WERI-Rb-1 (cell line): ENCODE measurements around the gene GAK.

Experiments
- DNase-seq: peaks from one replicate; pipeline ENCODE4 v3.0.0-alpha.2; 2020
- H3K27ac ChIP-seq: fragments of 250-450 bp; sonication (Bioruptor Pico); 2 replicates; pipeline ENCODE4 v1.5.1; 2020; ENCODE audit warnings: mild to moderate bottlenecking, moderate library complexity
- H3K27me3 ChIP-seq: fragments of 250-450 bp; sonication (Bioruptor Pico); 2 replicates; pipeline ENCODE4 v1.5.1; 2021; ENCODE audit warnings: mild to moderate bottlenecking, low read depth, moderate library complexity; ENCODE audit not compliant: insufficient read depth, severe bottlenecking
- H3K36me3 ChIP-seq: fragments of 250-450 bp; sonication (Bioruptor Pico); 2 replicates; pipeline ENCODE4 v1.5.1; 2020; ENCODE audit warnings: mild to moderate bottlenecking, moderate library complexity
- H3K4me3 ChIP-seq: 2 replicates; pipeline ENCODE4 v1.5.1; 2011; ENCODE audit warnings: low read depth, mild to moderate bottlenecking, control low read depth, low read length
- H3K9me3 ChIP-seq: fragments of 250-450 bp; sonication (Bioruptor Pico); 2 replicates; pipeline ENCODE4 v1.5.1; 2021; ENCODE audit warnings: mild to moderate bottlenecking, moderate library complexity; ENCODE audit not compliant: severe bottlenecking
- TF ChIP-seq, protein P1 (sequence below): IDR thresholded peaks from 2 replicates; pipeline ENCODE4 v1.5.1; 2011; ENCODE audit warnings: low read depth, mild to moderate bottlenecking, control low read depth, inconsistent platforms, low read length

The GAK gene

DNA sequence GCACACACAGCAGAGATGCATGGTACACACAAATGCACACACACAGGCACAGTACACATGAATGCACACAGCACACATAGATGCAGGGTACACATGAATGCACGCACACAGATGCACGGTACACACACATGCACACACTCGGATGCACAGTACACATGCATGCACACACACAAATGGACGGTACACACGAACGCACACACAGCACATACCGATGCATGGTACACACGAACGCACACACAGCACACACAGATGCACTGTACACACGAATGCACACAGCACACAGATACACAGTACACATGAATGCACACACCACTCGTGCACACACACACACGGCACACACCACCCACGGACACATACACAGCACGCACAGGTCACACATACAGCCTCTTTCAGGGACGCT is 62.3 kb downstream of the GAK start:
- Histone ChIP-seq H3K27me3 (no peaks in the 10 kb centered on the region), H3K4me3 (no peak overlapping the region), H3K36me3 (peaks cover 60% of the 10 kb centered on the region), H3K9me3 (no peaks in the 10 kb centered on the region), H3K27ac (no peak overlapping the region)
- TF ChIP-seq, protein P1, sequence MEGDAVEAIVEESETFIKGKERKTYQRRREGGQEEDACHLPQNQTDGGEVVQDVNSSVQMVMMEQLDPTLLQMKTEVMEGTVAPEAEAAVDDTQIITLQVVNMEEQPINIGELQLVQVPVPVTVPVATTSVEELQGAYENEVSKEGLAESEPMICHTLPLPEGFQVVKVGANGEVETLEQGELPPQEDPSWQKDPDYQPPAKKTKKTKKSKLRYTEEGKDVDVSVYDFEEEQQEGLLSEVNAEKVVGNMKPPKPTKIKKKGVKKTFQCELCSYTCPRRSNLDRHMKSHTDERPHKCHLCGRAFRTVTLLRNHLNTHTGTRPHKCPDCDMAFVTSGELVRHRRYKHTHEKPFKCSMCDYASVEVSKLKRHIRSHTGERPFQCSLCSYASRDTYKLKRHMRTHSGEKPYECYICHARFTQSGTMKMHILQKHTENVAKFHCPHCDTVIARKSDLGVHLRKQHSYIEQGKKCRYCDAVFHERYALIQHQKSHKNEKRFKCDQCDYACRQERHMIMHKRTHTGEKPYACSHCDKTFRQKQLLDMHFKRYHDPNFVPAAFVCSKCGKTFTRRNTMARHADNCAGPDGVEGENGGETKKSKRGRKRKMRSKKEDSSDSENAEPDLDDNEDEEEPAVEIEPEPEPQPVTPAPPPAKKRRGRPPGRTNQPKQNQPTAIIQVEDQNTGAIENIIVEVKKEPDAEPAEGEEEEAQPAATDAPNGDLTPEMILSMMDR = no peak
- DNase-seq = no peak

DNA sequence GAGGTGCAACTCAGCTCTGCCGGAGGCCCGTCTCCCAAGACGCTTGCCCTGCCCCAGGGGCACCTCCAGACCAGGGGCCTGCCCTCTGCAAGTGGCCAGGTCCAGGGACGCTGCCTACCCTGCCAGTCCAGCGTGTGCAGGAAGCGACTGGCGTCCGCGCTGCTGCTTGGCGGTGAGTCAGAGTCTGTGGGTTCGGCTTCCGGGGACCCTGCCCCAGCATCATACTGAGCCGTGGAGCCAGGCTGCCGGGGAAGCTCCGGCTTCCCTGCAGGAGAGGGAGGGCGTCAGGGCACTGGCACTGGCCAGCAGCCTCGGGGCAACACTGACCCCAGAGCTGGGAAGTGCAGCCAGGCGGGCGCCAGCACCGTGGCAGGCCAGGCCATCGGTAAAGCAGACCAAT is 63.7 kb downstream of the GAK start:
- TF ChIP-seq, protein P1 = no peak
- H3K9me3 ChIP-seq = no peaks in the 10 kb centered on the region
- no peak overlapping the region for H3K27ac ChIP-seq
- DNase-seq = no peak
- no peak overlapping the region for H3K4me3 ChIP-seq
- H3K27me3 ChIP-seq = no peaks in the 10 kb centered on the region
- peaks cover 72% of the 10 kb centered on the region for H3K36me3 ChIP-seq

DNA sequence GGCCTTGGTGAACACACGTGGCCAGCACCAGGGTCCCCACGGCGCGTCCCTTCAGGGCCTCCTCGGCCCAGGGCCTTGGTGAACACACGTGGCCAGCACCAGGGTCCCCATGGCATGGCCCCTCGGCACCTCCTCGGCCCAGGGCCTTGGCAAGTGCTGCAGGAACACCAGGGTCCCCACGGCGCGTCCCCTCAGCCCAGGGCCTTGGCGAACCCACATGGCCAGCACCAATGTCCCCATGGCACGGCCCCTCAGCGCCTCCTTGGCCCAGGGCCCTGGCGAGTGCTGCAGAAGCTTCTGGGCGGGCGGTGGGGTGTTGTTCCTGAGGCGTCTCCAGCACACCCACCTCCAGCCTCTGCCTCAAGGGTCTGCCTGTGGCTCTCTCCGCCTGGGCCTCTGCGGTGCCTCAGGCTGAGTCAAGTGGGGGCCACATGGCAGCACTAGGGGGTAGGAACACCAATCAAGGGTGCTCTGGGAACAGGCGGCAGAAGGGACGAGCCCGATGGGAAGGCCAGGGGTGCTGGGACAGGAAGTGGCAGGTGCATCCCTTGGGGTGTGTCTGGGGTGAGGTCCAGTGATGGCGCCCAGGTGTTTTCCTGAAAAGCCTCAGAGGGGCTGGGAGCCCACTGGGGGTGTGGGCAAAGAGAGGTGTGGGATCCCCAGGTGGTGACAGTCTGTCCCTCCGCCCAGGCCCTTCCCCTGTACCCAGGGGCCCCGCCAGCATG is 64.4 kb downstream of the GAK start:
- H3K27ac ChIP-seq = no peak overlapping the region
- H3K27me3 ChIP-seq = no peaks in the 10 kb centered on the region
- TF ChIP-seq, protein P1 = no peak
- no peak for DNase-seq
- H3K4me3 ChIP-seq = no peak overlapping the region
- H3K9me3 ChIP-seq = peaks cover 4% of the 10 kb centered on the region
- H3K36me3 ChIP-seq = peaks cover 79% of the 10 kb centered on the region

DNA sequence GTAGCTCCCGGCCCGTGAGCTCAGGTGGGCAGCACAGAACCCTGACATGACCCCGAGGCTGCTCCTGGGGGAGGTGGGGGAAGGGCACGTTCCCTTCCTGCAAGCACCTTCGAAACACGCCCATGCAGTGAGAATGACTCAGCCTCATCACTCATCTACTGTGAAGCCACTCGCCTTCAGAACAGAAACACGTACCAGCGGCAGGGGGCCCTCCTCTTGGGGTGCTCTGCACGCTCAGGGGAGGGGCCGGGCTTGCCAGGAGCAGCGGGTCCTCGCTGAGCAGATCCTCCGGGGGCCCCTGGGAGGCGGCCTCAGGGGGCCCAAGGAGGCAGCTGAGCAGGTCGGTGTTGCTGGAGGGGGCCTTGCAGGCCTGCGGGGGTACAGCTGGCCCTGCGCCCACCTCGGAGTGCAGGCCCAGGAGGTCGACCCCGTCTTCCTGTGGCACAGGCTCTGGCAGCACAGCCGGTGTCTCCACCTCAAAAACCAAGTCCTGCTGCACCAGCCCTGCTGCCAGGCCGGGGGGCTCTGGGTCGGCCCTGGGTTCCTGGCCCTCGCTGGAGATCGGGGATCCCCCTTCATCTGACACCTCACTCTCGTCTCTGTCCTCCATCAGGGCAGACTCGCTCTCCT is 65.2 kb downstream of the GAK start:
- TF ChIP-seq, protein P1 = no peak
- Histone ChIP-seq H3K27me3 (no peaks in the 10 kb centered on the region), H3K27ac (no peak overlapping the region), H3K9me3 (peaks cover 9% of the 10 kb centered on the region), H3K4me3 (no peak overlapping the region), H3K36me3 (peaks cover 76% of the 10 kb centered on the region)
- no peak for DNase-seq

DNA sequence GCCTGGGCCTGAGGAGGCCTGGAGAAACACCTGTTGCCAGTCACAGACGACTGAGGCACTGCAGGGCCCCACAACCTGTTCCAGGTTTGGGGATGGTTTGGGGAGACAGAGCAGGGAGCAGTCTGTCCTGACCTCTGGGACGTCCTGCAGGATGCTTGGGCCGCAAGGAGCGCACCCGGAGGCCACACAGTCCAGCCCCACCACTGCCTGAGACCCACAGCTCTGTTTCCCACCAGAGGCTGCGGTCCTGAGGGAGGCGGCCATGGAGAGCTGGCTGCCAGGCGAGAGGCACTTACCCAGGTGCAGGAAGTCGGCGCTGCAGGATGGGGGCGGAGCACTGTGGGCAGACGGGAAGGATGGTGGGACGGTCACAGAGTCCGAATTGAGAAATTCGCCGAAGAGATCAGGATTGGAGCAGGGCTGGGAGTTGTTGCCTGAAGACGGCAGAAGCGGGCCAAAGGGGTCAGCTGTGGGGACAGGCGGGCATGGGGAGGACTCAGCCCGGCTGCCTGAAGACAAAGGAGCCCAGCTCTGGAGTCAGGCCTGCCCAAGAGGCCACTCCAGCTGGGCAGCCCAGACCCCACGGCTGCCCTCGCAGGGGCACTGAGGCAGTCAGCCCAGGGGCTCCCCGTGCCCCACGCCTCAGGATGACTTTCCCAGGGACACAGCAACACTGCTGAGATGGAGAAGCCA is 65.9 kb downstream of the GAK start:
- no peak for DNase-seq
- TF ChIP-seq, protein P1 = no peak
- Histone ChIP-seq H3K27me3 (no peaks in the 10 kb centered on the region), H3K27ac (no peak overlapping the region), H3K9me3 (peaks cover 9% of the 10 kb centered on the region), H3K36me3 (peaks cover 79% of the 10 kb centered on the region), H3K4me3 (no peak overlapping the region)
